ENCODE measurements around the gene COMP. TPM values are rescaled to one million over a fixed set of nuclear protein-coding genes. Genes with fewer than 3 reads are reported as not detected.

The COMP gene
- total RNA-seq = not detected

DNA sequence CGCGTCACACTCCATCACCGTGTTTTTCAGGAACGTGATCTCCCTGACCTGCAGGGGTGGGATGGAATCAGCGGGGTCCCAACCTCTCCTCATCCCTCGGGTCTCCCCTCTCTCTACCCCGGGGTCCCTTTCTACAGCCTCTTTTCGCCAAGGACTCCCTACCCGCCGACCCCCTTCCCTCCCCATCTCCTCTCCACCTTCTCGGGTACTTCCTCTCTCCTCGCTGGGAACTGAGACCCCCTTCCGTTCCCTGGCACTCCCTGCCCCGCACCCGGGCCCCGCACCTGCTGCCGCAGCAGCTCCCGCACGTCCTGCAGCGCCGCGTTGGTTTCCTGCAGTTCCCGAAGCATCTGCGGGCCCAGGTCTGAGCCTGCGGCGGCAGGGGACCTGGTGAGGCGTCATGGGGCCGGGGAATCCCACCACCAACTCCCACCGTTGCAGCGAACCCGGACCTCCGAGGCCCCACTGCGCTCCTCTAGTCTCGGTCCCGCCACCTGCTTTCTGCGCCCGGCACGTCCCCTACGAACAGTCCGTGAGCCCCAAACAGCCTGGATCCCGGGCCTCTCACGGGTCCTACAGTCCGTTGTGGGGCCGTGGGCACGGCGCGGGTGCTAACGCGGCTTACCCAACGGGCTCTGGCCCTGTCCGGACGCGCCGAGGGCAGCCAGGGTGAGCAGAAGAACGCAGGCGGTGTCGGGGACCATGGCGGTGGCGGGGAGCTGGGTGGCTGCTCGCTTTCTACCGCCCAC is at the start of gene COMP:
Gene COMP (minus strand): TSS at position 740 of the 749 bp plus-strand sequence. CDS start 36 bp downstream, at position 704.
- ATAC-seq (no peak), DNase-seq (no peak)
- peaks cover 79% of the 10 kb centered on the region for H3K27me3 Mint-ChIP-seq (ENCODE audit: low read depth)
- H3K9me3 Mint-ChIP-seq (ENCODE audit: insufficient read depth) = no peaks in the 10 kb centered on the region
- H3K27ac Mint-ChIP-seq = no peak within 1 kb of the TSS
- POLR2A ChIA-PET = no interaction called here
- peaks cover 23% of the 10 kb centered on the region for H3K4me1 Mint-ChIP-seq (ENCODE audit: low read depth)
- no peak within 1 kb of the TSS for H3K4me3 Mint-ChIP-seq
- CTCF ChIA-PET = interaction anchor here (1.2 kb wide), 1 partner anchor 56 kb away, joined by 3 read pairs; no protein-coding TSS in a partner anchor
- H3K36me3 Mint-ChIP-seq (ENCODE audit: low read depth) = peaks cover 5% of the 10 kb centered on the region

DNA sequence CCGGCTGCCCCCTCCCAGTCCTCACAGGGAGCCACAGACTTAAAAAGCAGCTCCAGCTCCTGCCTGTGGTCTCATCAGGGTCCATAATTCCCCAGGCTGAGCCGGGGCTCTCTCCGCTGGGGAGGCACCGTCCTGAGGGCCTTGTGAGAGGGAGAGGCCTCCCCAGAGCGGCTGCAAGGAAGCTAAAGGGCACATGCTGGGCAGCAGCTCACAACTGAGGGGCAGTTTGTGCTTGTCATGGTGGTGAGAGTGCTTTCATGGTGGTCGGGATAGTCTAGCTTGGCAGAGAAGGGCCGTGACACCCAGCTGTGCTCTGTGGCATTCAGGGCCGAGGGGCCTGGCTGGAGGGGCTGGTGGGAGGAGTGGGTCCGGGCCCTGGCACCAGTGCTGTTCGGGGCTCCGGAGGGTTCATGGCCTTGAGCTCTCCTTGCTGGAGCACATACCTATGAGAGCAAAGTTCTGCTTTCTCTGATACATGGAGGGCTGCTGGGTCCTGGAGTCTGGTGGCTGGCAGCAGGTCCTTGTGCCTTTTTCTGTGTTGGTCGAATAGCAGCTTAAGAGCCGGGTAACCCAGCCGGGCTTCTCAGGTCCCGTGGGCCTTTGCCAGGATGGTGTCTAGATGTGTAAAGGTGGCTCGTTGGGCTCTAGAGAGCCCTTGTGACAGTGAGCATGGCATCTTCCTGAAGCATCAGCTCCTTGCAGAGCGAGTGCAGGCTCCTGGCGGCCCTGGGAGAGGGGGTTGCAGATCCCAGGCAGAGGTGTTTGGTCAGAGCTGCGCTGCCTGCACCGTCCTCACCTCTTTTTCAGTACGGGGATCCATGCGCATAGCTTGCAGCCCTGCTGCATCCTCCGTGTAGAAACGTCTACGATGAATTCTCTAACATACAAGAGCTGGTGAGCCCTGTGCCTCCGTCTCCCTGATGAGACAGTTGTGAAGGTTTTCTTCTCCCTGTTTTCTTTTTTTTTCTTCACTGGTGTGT is 49.5 kb upstream of the COMP start:
- DNase-seq = no peak
- peaks cover 70% of the 10 kb centered on the region for H3K4me1 Mint-ChIP-seq (ENCODE audit: low read depth)
- no peak overlapping the region for H3K4me3 Mint-ChIP-seq
- peaks cover 37% of the 10 kb centered on the region for H3K36me3 Mint-ChIP-seq (ENCODE audit: low read depth)
- no peaks in the 10 kb centered on the region for H3K27me3 Mint-ChIP-seq (ENCODE audit: low read depth)
- no peak for ATAC-seq
- H3K27ac Mint-ChIP-seq = no peak overlapping the region
- H3K9me3 Mint-ChIP-seq (ENCODE audit: insufficient read depth) = no peaks in the 10 kb centered on the region
- POLR2A ChIA-PET = interaction anchor here (2.8 kb wide), 1 partner anchor 8 kb away, joined by 19 read pairs; the partner anchor contains the start of gene UPF1
- CTCF ChIA-PET = interaction anchor here (0.6 kb wide), 1 partner anchor 501 kb away, joined by 3 read pairs; no protein-coding TSS in a partner anchor

DNA sequence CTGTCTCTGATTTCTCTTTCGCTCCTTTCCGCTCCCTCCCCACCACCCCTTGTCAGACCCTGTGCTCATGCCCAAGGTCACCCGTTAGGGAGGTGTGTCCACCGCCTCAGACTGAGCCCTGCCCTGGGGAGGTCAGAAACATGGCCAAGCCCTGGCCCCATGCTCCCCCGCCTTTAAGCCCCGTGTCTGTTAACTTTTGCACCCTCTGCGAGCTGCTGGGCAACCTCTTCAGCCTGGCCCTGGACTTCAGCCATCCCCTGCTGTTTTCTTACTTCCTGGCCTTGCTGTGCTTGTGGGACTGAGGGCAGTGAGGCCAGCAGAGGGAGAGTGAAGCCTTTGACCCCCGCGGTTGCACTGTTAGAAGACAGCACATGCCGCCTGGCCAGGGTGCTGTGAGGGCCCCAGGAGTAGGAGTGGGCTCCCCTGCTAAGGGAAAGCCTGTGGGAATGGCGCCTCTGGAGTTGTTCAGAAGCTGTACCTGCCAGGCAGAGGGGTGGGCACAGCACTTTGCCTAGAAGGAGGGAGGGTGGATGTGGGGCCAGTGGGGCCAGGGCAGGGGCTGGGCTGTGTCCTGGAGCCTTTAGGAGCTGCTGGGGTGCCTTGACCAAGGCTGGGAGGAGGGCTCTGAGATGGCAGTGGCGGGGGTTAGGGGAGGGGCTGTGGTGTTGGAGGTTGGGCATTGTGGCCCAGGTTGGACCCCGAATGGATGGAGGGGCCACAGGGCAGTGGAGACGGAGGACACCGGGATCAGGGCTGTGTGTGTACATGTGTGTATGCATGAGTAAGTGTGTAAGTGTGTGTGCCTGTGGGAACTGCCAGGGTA is 48.6 kb upstream of the COMP start:
- no peak overlapping the region for H3K4me3 Mint-ChIP-seq
- H3K36me3 Mint-ChIP-seq (ENCODE audit: low read depth) = peaks cover 45% of the 10 kb centered on the region
- DNase-seq (no peak), ATAC-seq (no peak)
- CTCF ChIA-PET = interaction anchor here (0.6 kb wide), 1 partner anchor 500 kb away, joined by 3 read pairs; no protein-coding TSS in a partner anchor
- no peaks in the 10 kb centered on the region for H3K27me3 Mint-ChIP-seq (ENCODE audit: low read depth)
- no peak overlapping the region for H3K27ac Mint-ChIP-seq
- no peaks in the 10 kb centered on the region for H3K9me3 Mint-ChIP-seq (ENCODE audit: insufficient read depth)
- POLR2A ChIA-PET = interaction anchor here (2.8 kb wide), 1 partner anchor 7 kb away, joined by 19 read pairs; the partner anchor contains the start of gene UPF1
- H3K4me1 Mint-ChIP-seq (ENCODE audit: low read depth) = peaks cover 71% of the 10 kb centered on the region

DNA sequence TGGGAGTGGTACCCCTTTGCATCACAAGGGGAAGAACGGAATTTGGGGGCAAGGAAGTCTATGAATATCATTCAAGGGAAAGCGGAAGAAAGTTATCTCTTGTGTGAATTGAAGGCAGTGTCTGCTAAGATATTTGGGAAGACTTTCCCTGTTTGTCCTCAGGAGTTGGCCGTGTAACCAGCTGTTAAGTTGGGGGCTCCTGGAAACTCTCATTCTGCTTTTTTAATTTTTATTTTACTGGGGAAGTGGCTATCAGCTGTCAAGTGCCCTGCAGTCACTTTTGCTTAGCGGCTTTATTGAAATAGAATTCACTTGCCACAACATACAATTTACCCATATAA is 43.5 kb upstream of the COMP start:
- Mint-ChIP-seq H3K36me3 (ENCODE audit: low read depth) (peaks cover 60% of the 10 kb centered on the region), H3K27ac (no peak overlapping the region), H3K4me3 (peak overlapping the region; percentile 96), H3K9me3 (ENCODE audit: insufficient read depth) (no peaks in the 10 kb centered on the region), H3K4me1 (ENCODE audit: low read depth) (peaks cover 59% of the 10 kb centered on the region), H3K27me3 (ENCODE audit: low read depth) (no peaks in the 10 kb centered on the region)
- ATAC-seq = no peak
- DNase-seq = no peak
- ChIA-PET CTCF (interaction anchor here (1.1 to 11.6 kb wide), 2 partner anchors 11 to 31 kb away, joined by 3 to 104 read pairs; no protein-coding TSS in a partner anchor), POLR2A (interaction anchor here (0.8 to 4.6 kb wide), 3 partner anchors 9 to 42 kb away, joined by 4 to 26 read pairs (median 5); no protein-coding TSS in a partner anchor)

DNA sequence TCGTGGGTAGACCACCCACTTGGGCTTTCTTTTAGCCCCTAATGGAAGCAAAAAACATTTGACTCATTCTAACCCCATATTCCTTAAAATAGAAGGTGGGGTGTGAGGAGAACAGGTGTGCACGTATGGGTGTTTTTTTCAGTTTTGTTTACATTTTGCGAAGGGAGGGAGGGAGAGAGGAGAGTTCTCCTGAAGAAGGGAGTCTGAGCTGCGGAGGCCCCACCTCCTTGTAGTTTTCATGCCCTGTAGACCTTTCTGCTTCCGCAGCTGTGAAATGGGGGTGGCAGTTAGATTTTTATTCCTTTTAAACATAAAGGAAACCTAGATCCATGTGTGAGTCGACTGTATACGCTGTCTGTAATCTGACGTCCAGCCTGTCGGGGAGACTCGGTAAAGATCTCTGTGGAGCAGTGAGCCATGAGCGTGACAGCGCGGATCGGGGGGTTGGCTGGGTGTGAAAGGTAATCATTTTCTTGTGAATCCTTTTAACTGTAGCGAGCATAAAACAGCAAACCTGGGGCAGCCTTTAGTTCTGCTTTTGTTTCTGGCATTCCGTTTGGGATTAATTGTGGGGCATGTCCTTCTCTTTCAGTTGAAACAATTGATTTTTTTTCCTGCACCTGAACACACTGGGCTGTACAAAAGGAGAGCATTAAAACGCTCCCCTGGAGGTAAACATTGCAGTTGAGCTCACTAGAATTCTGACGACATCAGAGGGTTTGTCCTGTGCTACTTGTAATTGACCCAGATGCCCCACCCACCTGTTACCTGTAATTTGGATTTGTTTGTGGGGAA is 42.9 kb upstream of the COMP start:
- ATAC-seq (no peak), DNase-seq (no peak)
- Mint-ChIP-seq H3K4me1 (ENCODE audit: low read depth) (peaks cover 55% of the 10 kb centered on the region), H3K36me3 (ENCODE audit: low read depth) (peaks cover 56% of the 10 kb centered on the region), H3K27me3 (ENCODE audit: low read depth) (peaks cover under 1% of the 10 kb centered on the region), H3K4me3 (peak overlapping the region; percentile 96), H3K27ac (peak overlapping the region; percentile 81), H3K9me3 (ENCODE audit: insufficient read depth) (no peaks in the 10 kb centered on the region)
- POLR2A ChIA-PET = interaction anchor here (1.0 to 4.6 kb wide), 3 partner anchors 7 to 13 kb away, joined by 5 to 26 read pairs (median 19); no protein-coding TSS in a partner anchor
- CTCF ChIA-PET = interaction anchor here (1.1 to 11.6 kb wide), 2 partner anchors 12 to 32 kb away, joined by 3 to 104 read pairs; no protein-coding TSS in a partner anchor

DNA sequence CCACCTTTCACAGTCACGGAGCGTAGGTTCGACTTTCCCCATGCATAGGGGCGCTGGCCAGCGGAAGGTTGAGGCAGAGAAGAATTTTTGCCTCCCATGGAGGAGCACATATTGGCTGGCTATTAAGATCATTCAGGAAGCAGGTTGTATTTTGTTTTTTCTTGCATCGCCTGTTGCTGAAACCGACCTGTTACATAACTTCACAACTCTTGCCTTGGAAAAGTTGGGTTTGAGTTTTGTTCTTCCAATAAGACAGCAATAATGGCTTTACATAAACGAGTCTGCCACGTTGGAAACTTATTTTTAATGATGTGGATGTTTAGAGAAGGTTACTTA is 42.0 kb upstream of the COMP start:
- H3K36me3 Mint-ChIP-seq (ENCODE audit: low read depth) = peaks cover 50% of the 10 kb centered on the region
- H3K4me1 Mint-ChIP-seq (ENCODE audit: low read depth) = peaks cover 49% of the 10 kb centered on the region
- CTCF ChIA-PET = interaction anchor here (1.2 to 11.6 kb wide), 2 partner anchors 13 to 364 kb away, joined by 3 to 104 read pairs; no protein-coding TSS in a partner anchor
- POLR2A ChIA-PET = interaction anchor here (0.6 to 4.6 kb wide), 4 partner anchors 8 to 493 kb away, joined by 3 to 26 read pairs (median 16); partner anchors contain the start of genes COPE and DDX49
- DNase-seq = no peak
- peak overlapping the region; percentile 96 for H3K4me3 Mint-ChIP-seq
- no peak for ATAC-seq
- H3K27me3 Mint-ChIP-seq (ENCODE audit: low read depth) = peaks cover 3% of the 10 kb centered on the region
- no peaks in the 10 kb centered on the region for H3K9me3 Mint-ChIP-seq (ENCODE audit: insufficient read depth)
- H3K27ac Mint-ChIP-seq = peak overlapping the region; percentile 89

DNA sequence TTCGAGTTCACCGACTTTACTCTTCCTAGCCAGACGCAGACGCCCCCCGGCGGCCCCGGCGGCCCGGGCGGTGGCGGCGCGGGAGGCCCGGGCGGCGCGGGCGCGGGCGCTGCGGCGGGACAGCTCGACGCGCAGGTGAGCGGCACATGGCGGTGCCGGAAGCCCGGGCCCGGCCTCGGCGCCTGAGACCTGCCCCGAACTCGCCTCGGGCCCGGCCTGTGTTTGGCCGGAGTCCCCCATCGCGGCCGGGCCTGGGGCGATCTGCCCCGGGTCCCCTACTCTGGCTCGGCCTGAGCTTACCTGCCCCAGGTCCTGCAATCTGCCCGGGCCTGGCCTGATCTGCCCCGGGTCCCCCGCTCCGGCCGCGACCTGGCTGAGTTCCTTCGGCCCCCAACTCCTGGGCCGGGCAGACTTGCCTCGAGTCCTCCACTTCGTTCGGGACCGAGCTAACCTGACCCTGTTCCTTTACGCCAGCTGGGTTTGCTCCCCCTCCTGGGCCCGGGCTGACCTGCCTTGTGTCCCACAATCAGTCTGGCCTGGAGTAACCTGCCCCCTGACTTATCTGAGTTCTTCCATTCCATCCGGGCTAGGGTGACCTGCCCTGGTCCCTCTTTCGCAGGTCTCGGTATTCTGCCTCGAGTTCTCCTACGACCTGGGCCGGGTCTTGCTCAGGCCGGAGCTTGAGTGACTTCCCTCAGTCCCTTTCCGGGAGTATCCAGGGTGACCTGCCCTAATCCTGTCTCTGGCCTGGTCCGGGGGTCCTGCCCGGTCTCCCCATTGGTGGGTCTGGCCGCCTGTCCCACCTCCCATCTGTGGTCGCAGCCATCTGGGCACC is 41.4 kb upstream of the COMP start:
- H3K27ac Mint-ChIP-seq = peak overlapping the region; percentile 89
- H3K4me1 Mint-ChIP-seq (ENCODE audit: low read depth) = peaks cover 43% of the 10 kb centered on the region
- no peaks in the 10 kb centered on the region for H3K9me3 Mint-ChIP-seq (ENCODE audit: insufficient read depth)
- POLR2A ChIA-PET = interaction anchor here (0.6 to 4.6 kb wide), 13 partner anchors 9 to 493 kb away, joined by 3 to 26 read pairs (median 5); partner anchors contain the start of genes COPE, DDX49, REX1BD and SSBP4
- H3K27me3 Mint-ChIP-seq (ENCODE audit: low read depth) = peaks cover 6% of the 10 kb centered on the region
- CTCF ChIA-PET = interaction anchor here (1.2 to 11.6 kb wide), 3 partner anchors 13 to 364 kb away, joined by 3 to 104 read pairs (median 3); no protein-coding TSS in a partner anchor
- peak overlapping the region; percentile 96 for H3K4me3 Mint-ChIP-seq
- DNase-seq = peak; percentile 54
- ATAC-seq = peak; percentile 57
- H3K36me3 Mint-ChIP-seq (ENCODE audit: low read depth) = peaks cover 44% of the 10 kb centered on the region

DNA sequence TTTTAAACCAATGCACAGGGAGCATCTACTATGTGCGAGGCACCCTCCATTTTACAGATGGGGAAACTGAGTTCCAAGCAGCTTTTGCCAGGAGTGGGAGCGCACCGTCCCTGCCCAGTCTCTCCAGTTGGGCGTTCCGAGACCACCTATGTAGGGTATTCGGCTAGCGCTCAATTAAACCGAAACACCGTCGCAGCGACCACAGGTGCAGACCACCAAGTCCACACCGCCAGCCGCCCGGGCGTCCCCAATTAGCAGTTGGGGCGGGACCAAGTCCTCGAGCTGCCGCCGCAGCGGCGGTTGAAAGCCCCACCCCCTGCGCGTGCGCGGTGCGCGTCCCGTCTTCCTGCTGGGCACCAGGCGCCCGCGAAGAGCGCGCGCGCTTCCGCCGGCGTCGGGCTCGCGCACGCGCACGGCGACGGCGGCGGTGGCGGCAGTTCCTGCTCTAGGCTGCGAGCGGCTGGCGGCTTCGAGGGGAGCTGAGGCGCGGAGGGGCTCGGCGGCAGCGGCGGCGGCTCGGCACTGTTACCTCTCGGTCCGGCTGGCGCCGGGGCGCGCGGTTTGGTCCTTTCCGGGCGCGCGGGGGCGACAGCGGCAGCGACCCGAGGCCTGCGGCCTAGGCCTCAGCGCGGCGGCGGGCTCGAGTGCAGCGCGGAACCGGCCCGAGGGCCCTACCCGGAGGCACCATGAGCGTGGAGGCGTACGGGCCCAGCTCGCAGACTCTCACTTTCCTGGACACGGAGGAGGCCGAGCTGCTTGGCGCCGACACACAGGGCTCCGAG is 40.6 kb upstream of the COMP start, which contains the start of gene UPF1:
Gene UPF1 (plus strand): TSS at position 436 of the 782 bp plus-strand sequence. CDS start 251 bp downstream, at position 687.
- ChIA-PET POLR2A (interaction anchor here (0.5 to 4.6 kb wide), 17 partner anchors 9 to 588 kb away, joined by 3 to 26 read pairs (median 4); partner anchors contain the start of genes COPE, DDX49, REX1BD and SSBP4), CTCF (interaction anchor here (1.2 to 11.6 kb wide), 3 partner anchors 14 to 363 kb away, joined by 3 to 104 read pairs (median 3); no protein-coding TSS in a partner anchor)
- Mint-ChIP-seq H3K9me3 (ENCODE audit: insufficient read depth) (no peaks in the 10 kb centered on the region), H3K4me3 (peak within 1 kb of the TSS; percentile 96), H3K36me3 (ENCODE audit: low read depth) (peaks cover 38% of the 10 kb centered on the region), H3K27me3 (ENCODE audit: low read depth) (peaks cover 6% of the 10 kb centered on the region), H3K27ac (peak within 1 kb of the TSS; percentile 89), H3K4me1 (ENCODE audit: low read depth) (peaks cover 39% of the 10 kb centered on the region)
- ATAC-seq (peak; percentile 89), DNase-seq (peak; percentile 97)

DNA sequence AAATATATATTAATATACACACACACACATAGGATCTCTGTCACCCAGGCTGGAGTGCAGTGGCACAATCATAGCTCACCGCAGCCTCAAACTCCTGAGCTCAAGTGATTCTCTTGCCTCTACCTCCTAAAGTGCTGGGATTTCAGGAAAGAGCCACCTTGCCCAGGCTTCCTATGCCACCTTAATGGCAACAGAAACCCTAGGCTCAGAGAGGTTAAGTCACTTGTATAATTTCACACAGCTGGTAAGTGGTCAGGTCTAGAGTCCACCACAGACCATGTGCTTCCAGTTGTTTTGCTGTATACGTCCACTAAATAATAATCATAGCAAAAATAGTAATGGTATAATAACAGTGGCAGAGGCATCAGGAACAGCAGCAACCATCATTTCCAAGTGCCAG is 39.4 kb upstream of the COMP start:
- no peak for DNase-seq
- Mint-ChIP-seq H3K4me1 (ENCODE audit: low read depth) (peaks cover 28% of the 10 kb centered on the region), H3K27ac (no peak overlapping the region), H3K36me3 (ENCODE audit: low read depth) (peaks cover 27% of the 10 kb centered on the region), H3K9me3 (ENCODE audit: insufficient read depth) (no peaks in the 10 kb centered on the region), H3K27me3 (ENCODE audit: low read depth) (peaks cover 8% of the 10 kb centered on the region), H3K4me3 (peak overlapping the region; percentile 22)
- ChIA-PET CTCF (interaction anchor here (11.6 kb wide), 1 partner anchor 15 kb away, joined by 104 read pairs; no protein-coding TSS in a partner anchor), POLR2A (interaction anchor here (1.4 kb wide), 1 partner anchor 89 kb away, joined by 5 read pairs; the partner anchor contains the start of genes COPE and DDX49)
- no peak for ATAC-seq
